Islet precursor cell (in vitro differentiated cells): ENCODE data around the gene RNF113A.
"Not testable (repeated sequence)": the region's sequence is repeated elsewhere in the genome, so short reads cannot be mapped to it uniquely, and the experiment has no call there.

Source experiments
- DNase-seq: peaks from one replicate; pipeline ENCODE4 v3.0.0-alpha.2; 2018

Gene RNF113A

GRCh38 chrX:119828446-119828845, 43.1 kb downstream of the RNF113A start:
- DNase-seq: no peak

- no peak for DNase-seq
Measured at GRCh38 chrX:119826399-119826959, 45.1 kb downstream of the RNF113A start.

GRCh38 chrX:119824221-119824620, 47.3 kb downstream of the RNF113A start:
- DNase-seq: not testable (repeated sequence)

DNA sequence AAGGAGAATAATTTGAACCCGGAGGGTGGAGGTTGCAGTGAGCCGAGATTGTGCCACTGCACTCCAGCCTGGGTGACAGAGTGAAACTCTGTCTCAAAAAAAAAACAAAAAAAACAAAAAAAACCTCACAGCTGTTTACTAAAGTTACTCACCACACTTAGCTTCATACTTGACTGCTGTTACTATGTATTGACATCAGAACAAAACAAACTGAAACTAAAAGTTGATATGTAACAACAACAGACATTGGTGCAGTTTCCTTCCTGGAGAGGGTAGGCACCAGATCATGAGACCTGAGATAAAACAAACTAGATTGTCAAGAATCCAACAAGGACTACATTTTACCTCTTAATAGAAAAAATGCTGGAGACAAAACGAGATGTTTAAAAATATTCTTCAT, 49.8 kb downstream of the RNF113A start:
- not testable (repeated sequence) for DNase-seq
